Measurements from ENCODE around the gene DLEC1.

GRCh38 chr3:38011111-38011510, 27.9 kb upstream of the DLEC1 start:
- TF ChIP-seq, protein P1, sequence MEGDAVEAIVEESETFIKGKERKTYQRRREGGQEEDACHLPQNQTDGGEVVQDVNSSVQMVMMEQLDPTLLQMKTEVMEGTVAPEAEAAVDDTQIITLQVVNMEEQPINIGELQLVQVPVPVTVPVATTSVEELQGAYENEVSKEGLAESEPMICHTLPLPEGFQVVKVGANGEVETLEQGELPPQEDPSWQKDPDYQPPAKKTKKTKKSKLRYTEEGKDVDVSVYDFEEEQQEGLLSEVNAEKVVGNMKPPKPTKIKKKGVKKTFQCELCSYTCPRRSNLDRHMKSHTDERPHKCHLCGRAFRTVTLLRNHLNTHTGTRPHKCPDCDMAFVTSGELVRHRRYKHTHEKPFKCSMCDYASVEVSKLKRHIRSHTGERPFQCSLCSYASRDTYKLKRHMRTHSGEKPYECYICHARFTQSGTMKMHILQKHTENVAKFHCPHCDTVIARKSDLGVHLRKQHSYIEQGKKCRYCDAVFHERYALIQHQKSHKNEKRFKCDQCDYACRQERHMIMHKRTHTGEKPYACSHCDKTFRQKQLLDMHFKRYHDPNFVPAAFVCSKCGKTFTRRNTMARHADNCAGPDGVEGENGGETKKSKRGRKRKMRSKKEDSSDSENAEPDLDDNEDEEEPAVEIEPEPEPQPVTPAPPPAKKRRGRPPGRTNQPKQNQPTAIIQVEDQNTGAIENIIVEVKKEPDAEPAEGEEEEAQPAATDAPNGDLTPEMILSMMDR (IDR thresholded peaks at IDR 0.05), result no peak
- TF ChIP-seq POLR2A (IDR thresholded peaks at IDR 0.05), result no peak
